GM12892 (cell line): ENCODE data around the gene LRRIQ1.

Source experiments
- POLR2A ChIP-seq: IDR thresholded peaks from 2 replicates; pipeline ENCODE4 v1.6.1; 2011; ENCODE audit warnings: low read depth, low read length, control low read depth
- POLR2AphosphoS5 ChIP-seq: IDR thresholded peaks from 2 replicates; pipeline ENCODE4 v1.6.1; 2011; ENCODE audit warnings: low read depth, low read length, control low read depth
- TAF1 ChIP-seq: IDR thresholded peaks from 2 replicates; pipeline ENCODE4 v1.6.1; 2011; ENCODE audit warnings: low read depth, mild to moderate bottlenecking, control low read depth, low read length, borderline replicate concordance

- TF ChIP-seq POLR2AphosphoS5 (no peak), TAF1 (no peak), POLR2A (no peak)
Observed at GRCh38 chr12:84998341-84998740, 37.8 kb upstream of the LRRIQ1 start.
